ENCODE measurements around the gene CHST8. TPM values are rescaled to one million over a fixed set of nuclear protein-coding genes. Genes with fewer than 3 reads are reported as not detected.
"Not testable (repeated sequence)": the region's sequence is repeated elsewhere in the genome, so short reads cannot be mapped to it uniquely, and the experiment has no call there.

CHST8 gene
- total and polyA plus RNA-seq, 4 donors = 3.3 to 17.7 (median 10.5) TPM

DNA sequence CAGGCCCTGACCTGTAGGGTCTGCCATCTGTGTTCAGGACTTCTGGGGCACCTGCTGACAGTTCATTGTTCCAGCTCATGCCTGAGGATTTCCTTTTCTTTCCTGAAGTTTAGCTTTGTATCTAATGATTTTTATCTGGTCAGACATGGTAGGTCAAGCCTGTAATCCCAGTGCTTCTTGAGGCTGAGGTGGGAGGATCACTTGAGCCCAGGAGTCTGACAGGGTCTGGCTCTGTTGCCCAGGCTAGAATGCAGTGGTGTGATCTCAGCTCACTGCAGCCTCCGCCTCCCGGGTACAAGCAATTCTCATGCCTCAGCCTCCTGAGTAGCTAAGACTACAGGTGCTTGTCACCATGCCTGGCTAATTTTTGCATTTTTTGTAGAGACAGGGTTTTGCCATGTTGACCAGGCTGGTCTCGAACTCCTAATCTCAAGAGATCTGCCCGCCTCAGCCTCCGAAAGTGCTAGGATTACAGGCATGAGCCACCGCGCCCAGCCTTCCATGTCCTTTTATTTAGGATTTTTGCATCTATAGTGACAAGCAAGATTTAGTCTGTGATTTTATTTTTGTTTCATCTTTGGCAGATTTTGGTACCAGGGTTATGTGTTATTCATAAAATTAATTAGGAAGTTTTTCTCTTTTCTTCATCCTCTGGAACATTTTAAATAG, 33.2 kb downstream of the CHST8 start:
- Histone ChIP-seq H3K4me1 (ENCODE audit: control insufficient read depth, insufficient read depth, low read length) (no peaks in the 10 kb centered on the region), H3K27me3 (ENCODE audit: control insufficient read depth, insufficient read depth, low read length) (no peaks in the 10 kb centered on the region), H3K27ac (ENCODE audit: low read depth, low read length) (no peak overlapping the region), H3K36me3 (ENCODE audit: control insufficient read depth, insufficient read depth, low read length) (no peaks in the 10 kb centered on the region), H3K4me3 (ENCODE audit: low read depth, low read length) (no peak overlapping the region), H3K9me3 (ENCODE audit: control insufficient read depth, insufficient read depth, low read length) (no peaks in the 10 kb centered on the region)
- WGBS (ENCODE audit: insufficient coverage) = 100% methylated on average over 3 of the region's 7 CpGs
- DNase-seq (ENCODE audit: low read depth in 4 of 6, low spot score in 6 of 6) = no peak

DNA sequence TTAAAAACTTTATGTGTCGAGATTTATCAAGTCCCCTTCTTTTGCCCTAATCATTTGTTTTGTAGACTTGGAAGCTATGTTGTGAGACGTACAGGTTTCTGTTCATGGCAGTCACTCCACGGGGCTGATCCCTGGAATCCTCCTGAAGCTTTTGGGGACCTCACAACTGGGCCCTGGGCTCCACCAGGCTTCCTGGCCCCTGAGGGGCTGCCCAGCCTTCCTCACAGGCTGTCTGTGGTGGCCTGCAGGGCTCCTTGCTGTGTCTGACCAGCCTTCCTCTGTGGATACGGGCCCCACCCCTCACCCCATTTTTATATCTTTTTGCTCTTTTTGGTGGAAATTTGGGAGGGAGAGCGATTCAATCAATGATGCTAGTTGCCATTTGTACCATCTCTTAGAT, 38.1 kb downstream of the CHST8 start:
- no peak overlapping the region for H3K27ac ChIP-seq (ENCODE audit: low read depth, low read length)
- H3K36me3 ChIP-seq (ENCODE audit: control insufficient read depth, insufficient read depth, low read length) = no peaks in the 10 kb centered on the region
- no peak overlapping the region for H3K4me3 ChIP-seq (ENCODE audit: low read depth, low read length)
- WGBS (ENCODE audit: insufficient coverage) = 94% methylated on average over 2 of the region's 5 CpGs
- H3K4me1 ChIP-seq (ENCODE audit: control insufficient read depth, insufficient read depth, low read length) = no peaks in the 10 kb centered on the region
- H3K27me3 ChIP-seq (ENCODE audit: control insufficient read depth, insufficient read depth, low read length) = no peaks in the 10 kb centered on the region
- no peaks in the 10 kb centered on the region for H3K9me3 ChIP-seq (ENCODE audit: control insufficient read depth, insufficient read depth, low read length)
- no peak for DNase-seq (ENCODE audit: low read depth in 4 of 6, low spot score in 6 of 6)

DNA sequence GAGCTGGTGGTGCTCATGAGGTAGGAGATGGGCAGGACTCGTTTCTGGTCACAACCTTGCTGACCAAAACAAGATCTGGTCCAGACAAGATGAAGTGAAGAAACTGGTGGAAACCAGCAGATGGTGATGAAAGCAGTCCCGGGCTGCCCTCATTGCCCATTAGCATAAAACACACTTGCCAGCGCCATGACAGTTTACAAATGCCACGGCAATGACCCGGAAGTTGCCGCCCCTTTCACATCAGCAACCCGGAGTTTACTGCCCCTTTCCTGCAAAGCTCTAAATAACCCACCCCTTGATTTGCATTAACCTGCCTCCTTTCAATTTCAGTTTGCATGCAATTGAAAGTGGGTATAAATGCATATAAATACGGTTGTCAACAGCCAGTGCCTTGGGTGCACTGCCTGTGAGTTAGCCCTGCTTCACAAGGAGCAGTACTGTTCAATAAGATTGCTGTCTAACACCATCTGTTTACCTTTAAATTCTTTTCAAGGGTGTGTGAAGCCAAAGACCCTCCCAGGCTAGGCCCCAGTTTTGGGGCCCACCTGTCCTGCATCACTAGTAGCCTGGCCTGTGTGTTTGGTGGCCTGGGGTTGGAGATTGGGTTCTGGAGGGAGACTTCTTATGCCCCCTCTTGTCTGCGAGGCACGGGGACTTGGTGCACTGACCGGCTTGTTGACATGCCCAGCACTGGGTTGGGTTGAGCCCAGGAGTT, 38.8 kb downstream of the CHST8 start:
- Histone ChIP-seq H3K9me3 (ENCODE audit: control insufficient read depth, insufficient read depth, low read length) (no peaks in the 10 kb centered on the region), H3K4me3 (ENCODE audit: low read depth, low read length) (no peak overlapping the region), H3K36me3 (ENCODE audit: control insufficient read depth, insufficient read depth, low read length) (no peaks in the 10 kb centered on the region), H3K27ac (ENCODE audit: low read depth, low read length) (no peak overlapping the region), H3K27me3 (ENCODE audit: control insufficient read depth, insufficient read depth, low read length) (no peaks in the 10 kb centered on the region), H3K4me1 (ENCODE audit: control insufficient read depth, insufficient read depth, low read length) (peaks cover 1% of the 10 kb centered on the region)
- 44% methylated on average over 5 of the region's 11 CpGs for WGBS (ENCODE audit: insufficient coverage)
- DNase-seq (ENCODE audit: low read depth in 4 of 6, low spot score in 6 of 6) = no peak

DNA sequence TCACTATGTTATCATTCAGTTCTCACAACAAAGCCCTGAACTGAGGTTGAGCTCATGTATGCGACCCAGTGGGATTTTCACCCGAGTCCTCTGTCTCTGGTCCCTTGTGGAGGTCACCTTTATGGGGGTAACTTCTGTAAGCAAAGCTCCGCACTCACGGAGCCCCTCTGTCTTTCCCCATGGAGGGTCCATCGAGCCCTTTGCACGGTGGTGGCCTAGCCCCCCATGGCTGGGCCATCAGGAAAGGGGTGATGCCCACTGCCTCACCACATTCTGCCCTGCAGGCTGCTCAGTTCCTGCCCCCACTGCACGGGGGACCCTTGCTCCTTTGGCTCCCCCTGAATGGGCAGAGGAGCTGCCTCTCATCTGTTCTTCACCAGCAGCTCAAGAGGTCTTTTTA, 39.6 kb downstream of the CHST8 start:
- Histone ChIP-seq H3K36me3 (ENCODE audit: control insufficient read depth, insufficient read depth, low read length) (no peaks in the 10 kb centered on the region), H3K9me3 (ENCODE audit: control insufficient read depth, insufficient read depth, low read length) (no peaks in the 10 kb centered on the region), H3K4me1 (ENCODE audit: control insufficient read depth, insufficient read depth, low read length) (peaks cover 9% of the 10 kb centered on the region), H3K4me3 (ENCODE audit: low read depth, low read length) (no peak overlapping the region), H3K27me3 (ENCODE audit: control insufficient read depth, insufficient read depth, low read length) (no peaks in the 10 kb centered on the region), H3K27ac (ENCODE audit: low read depth, low read length) (no peak overlapping the region)
- no peak for DNase-seq (ENCODE audit: low read depth in 4 of 6, low spot score in 6 of 6)
- 87% methylated on average over 6 of the region's 7 CpGs for WGBS (ENCODE audit: insufficient coverage)

DNA sequence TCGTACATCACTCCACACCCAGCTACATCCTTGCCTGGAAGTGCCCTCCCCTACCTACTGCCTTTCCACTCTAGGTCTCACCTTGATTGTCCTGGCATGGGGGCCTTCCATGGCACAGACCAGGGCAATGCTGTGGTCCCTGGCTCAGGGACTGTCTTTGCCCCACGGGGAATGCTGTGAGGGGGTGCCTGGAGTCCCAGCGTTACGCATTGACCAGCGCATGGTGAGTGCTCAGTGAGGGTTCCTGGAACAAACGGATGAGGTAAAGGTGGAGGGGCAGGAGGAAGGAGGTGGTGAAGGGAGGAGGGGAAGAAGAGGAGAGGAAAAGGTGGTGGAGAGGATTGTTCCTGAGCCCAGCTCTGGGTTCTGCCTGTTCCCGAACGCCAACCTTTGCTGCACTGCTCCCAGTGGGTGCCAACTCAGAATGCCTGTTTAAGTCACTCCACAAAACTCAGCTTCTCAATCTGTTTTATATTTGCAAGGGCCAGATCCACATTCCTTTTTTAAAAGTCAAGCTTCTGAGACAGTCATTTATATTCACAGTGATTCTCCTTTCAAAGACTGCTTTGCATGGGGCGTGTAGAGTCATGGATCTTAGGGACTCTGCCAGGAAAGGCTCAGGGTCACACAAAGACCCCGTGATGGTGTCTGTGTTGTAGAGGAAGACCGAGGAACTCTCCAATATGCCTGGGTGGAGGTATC, 40.8 kb downstream of the CHST8 start:
- H3K36me3 ChIP-seq (ENCODE audit: control insufficient read depth, insufficient read depth, low read length) = no peaks in the 10 kb centered on the region
- DNase-seq (ENCODE audit: low read depth in 4 of 6, low spot score in 6 of 6) = no peak
- H3K27ac ChIP-seq (ENCODE audit: low read depth, low read length) = no peak overlapping the region
- peaks cover 11% of the 10 kb centered on the region for H3K4me1 ChIP-seq (ENCODE audit: control insufficient read depth, insufficient read depth, low read length)
- H3K9me3 ChIP-seq (ENCODE audit: control insufficient read depth, insufficient read depth, low read length) = no peaks in the 10 kb centered on the region
- H3K4me3 ChIP-seq (ENCODE audit: low read depth, low read length) = no peak overlapping the region
- WGBS (ENCODE audit: insufficient coverage) = 75% methylated on average over 10 of the region's 11 CpGs
- no peaks in the 10 kb centered on the region for H3K27me3 ChIP-seq (ENCODE audit: control insufficient read depth, insufficient read depth, low read length)

DNA sequence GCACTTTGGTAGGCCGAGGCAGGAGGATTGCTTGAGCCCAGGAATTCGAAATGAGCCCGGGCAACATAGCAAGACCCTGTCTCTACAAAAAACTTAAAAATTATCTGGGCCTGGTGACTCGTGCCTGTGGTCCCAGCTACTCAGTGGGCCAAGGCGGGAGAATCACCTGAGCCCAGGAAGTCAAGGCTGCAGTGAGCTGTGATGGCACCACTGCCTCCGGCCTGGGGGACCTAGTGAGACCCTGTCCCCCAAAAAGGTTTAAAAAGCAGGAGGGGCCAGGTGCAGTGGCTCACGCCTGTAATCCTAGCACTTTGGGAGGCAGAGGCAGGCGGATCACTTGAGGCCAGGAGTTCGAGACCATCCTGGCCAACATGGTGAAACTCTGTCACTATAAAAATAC, 41.6 kb downstream of the CHST8 start:
- 95% methylated on average over 5 of the region's 9 CpGs for WGBS (ENCODE audit: insufficient coverage)
- H3K36me3 ChIP-seq (ENCODE audit: control insufficient read depth, insufficient read depth, low read length); DNase-seq (ENCODE audit: low read depth in 4 of 6, low spot score in 6 of 6); H3K27ac ChIP-seq (ENCODE audit: low read depth, low read length); H3K4me3 ChIP-seq (ENCODE audit: low read depth, low read length); H3K9me3 ChIP-seq (ENCODE audit: control insufficient read depth, insufficient read depth, low read length); H3K27me3 ChIP-seq (ENCODE audit: control insufficient read depth, insufficient read depth, low read length): not testable (repeated sequence)
- peaks cover 11% of the 10 kb centered on the region for H3K4me1 ChIP-seq (ENCODE audit: control insufficient read depth, insufficient read depth, low read length)

DNA sequence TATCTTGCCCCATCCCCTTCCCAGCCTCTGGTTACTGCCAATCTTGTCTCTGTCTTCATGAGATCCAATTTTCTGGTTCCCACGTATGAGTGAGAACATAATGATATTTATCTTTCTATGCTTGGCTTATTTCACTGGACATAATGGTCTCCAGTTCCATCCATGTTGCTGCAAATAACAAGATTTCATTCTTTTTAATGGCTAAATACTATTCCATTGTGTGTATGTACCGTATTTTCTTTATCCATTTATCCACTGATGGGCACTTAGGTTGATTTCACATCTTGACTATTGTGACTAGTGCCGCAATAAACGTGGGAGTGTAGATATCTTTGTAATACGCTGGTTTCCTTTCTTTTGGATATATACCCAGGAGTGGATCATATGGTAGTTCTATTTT, 43.0 kb downstream of the CHST8 start:
- H3K4me1 ChIP-seq (ENCODE audit: control insufficient read depth, insufficient read depth, low read length) = peaks cover 11% of the 10 kb centered on the region
- no peak overlapping the region for H3K27ac ChIP-seq (ENCODE audit: low read depth, low read length)
- peak in 1 of 6 donors; percentile 35 for DNase-seq (ENCODE audit: low read depth in 4 of 6, low spot score in 6 of 6)
- no peaks in the 10 kb centered on the region for H3K9me3 ChIP-seq (ENCODE audit: control insufficient read depth, insufficient read depth, low read length)
- no peak overlapping the region for H3K4me3 ChIP-seq (ENCODE audit: low read depth, low read length)
- no peaks in the 10 kb centered on the region for H3K36me3 ChIP-seq (ENCODE audit: control insufficient read depth, insufficient read depth, low read length)
- H3K27me3 ChIP-seq (ENCODE audit: control insufficient read depth, insufficient read depth, low read length) = no peaks in the 10 kb centered on the region
- WGBS (ENCODE audit: insufficient coverage) = no CpG with 5 or more reads among the region's 5 CpGs

DNA sequence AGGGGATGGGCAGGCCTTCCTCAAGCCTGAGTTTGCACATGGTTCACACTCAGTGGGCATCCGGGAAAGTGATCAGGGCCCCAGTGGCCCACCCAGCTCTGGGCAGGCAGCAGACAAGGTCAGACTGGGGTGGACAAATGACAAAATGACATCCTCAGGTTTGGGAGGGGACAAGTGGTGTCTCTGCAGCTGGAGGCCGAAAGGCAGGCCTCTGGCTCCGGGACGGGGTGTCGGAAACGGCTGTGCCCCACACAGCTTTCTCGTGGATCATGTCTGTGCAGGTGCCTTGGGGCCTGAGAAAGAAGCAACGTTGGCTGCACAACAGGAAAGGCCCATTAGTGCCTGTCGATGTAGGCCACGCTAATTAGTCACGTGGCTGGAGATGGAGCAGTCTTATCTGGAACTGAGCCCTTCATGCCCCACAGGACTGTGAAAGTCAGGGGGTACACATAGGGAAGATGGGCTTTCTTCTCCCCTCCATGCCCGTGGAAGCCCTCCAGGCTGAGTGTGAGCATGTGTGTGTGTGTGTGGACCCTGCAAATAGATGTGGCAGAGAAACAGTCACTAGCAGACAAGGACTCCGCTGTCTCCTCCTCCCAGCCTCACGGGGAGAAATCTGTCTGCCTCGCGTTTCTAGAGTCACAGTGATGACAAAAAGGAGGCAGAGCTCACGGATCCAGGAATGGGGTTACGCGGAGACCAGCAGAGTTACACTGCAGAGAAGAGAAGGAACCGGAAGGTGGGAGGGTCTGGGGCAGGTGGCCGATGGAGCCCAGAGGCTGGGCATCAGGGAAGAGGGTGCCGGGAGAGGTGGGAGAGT, 44.2 kb downstream of the CHST8 start:
- Histone ChIP-seq H3K4me3 (ENCODE audit: low read depth, low read length) (no peak overlapping the region), H3K27me3 (ENCODE audit: control insufficient read depth, insufficient read depth, low read length) (no peaks in the 10 kb centered on the region), H3K4me1 (ENCODE audit: control insufficient read depth, insufficient read depth, low read length) (peaks cover 11% of the 10 kb centered on the region), H3K36me3 (ENCODE audit: control insufficient read depth, insufficient read depth, low read length) (no peaks in the 10 kb centered on the region), H3K27ac (ENCODE audit: low read depth, low read length) (no peak overlapping the region), H3K9me3 (ENCODE audit: control insufficient read depth, insufficient read depth, low read length) (no peaks in the 10 kb centered on the region)
- DNase-seq (ENCODE audit: low read depth in 4 of 6, low spot score in 6 of 6) = peak in 1 of 6 donors; percentile 66
- 69% methylated on average over 21 of the region's 22 CpGs for WGBS (ENCODE audit: insufficient coverage)

DNA sequence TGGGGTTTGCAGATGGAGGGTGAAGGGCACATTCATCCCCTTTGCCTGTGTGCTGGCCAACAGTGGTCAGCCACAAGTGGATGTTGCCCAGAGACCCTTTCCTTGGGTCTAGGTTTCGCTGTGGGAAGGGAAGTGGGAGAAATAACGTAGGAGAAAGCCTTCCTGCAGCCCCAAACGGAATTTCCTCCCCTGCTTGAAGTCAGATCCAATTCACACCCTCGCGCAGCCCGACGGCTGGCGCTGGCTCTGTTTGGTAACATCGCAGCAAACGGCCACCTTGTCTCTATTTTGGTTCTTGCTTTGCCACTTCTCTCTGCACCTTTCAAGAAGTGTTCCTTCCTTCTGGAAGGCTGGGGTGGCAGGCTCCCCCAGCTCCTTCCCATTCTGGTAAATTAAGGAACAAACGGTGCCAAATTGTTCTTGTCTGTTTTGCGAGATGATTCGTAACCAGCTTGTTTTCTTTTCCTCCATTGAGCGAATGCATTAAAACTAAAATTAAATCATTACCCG, 45.4 kb downstream of the CHST8 start:
- Histone ChIP-seq H3K9me3 (ENCODE audit: control insufficient read depth, insufficient read depth, low read length) (no peaks in the 10 kb centered on the region), H3K27ac (ENCODE audit: low read depth, low read length) (no peak overlapping the region), H3K36me3 (ENCODE audit: control insufficient read depth, insufficient read depth, low read length) (no peaks in the 10 kb centered on the region), H3K4me1 (ENCODE audit: control insufficient read depth, insufficient read depth, low read length) (peaks cover 11% of the 10 kb centered on the region), H3K4me3 (ENCODE audit: low read depth, low read length) (no peak overlapping the region), H3K27me3 (ENCODE audit: control insufficient read depth, insufficient read depth, low read length) (no peaks in the 10 kb centered on the region)
- peak in 2 of 6 donors; percentile 71 to 77 for DNase-seq (ENCODE audit: low read depth in 4 of 6, low spot score in 6 of 6)
- 65% methylated on average over 12 of the region's 15 CpGs for WGBS (ENCODE audit: insufficient coverage)

Data from spinal cord (tissue), 10 donors.